Neutrophil (primary cell): ENCODE data around the gene RLBP1.

Source experiments
- H3K27ac ChIP-seq: fragments of 200-600 bp; sonication (generic); 2 replicates; pipeline ENCODE4 v1.5.1; 2016; ENCODE audit warnings: mild to moderate bottlenecking, moderate library complexity
- H3K27me3 ChIP-seq: fragments of 200-600 bp; sonication (generic); 2 replicates; pipeline ENCODE4 v1.6.0; 2016; ENCODE audit warnings: mild to moderate bottlenecking
- H3K36me3 ChIP-seq: fragments of 200-600 bp; sonication (generic); 2 replicates; pipeline ENCODE4 v1.5.1; 2017
- H3K4me1 ChIP-seq, 2 experiments: fragments of 200-600 bp in 1 of 2; sonication (generic) in 1 of 2; 1 replicate in 1 of 2; 2 replicates in 1 of 2; pipeline versions ENCODE4 v1.5.1 to v1.6.1; 2013 to 2016; ENCODE audit warnings: low read depth in 1 of 2, low read length in 1 of 2, mild to moderate bottlenecking in 1 of 2, moderate library complexity in 1 of 2; ENCODE audit not compliant: control insufficient read depth in 1 of 2, insufficient read depth in 1 of 2
- H3K4me3 ChIP-seq, 2 experiments: fragments of 200-600 bp in 1 of 2; sonication (generic) in 1 of 2; 1 replicate in 1 of 2; 2 replicates in 1 of 2; pipeline ENCODE4 v1.5.1; 2013 to 2016; ENCODE audit warnings: low read depth in 1 of 2, low read length in 1 of 2, mild to moderate bottlenecking in 1 of 2, moderate library complexity in 1 of 2
- H3K9me3 ChIP-seq: fragments of 200-600 bp; sonication (generic); 2 replicates; pipeline ENCODE4 v1.5.1; 2016
- TF ChIP-seq, protein P1 (sequence below): fragments of 200-600 bp; sonication (generic); IDR thresholded peaks from 2 replicates; pipeline ENCODE4 v1.5.1; 2016; ENCODE audit warnings: antibody characterized with exemption

Gene RLBP1

GRCh38 chr15:89215627-89216026, 5.8 kb downstream of the RLBP1 start:
- Histone ChIP-seq H3K9me3 (no peaks in the 10 kb centered on the region), H3K36me3 (no peaks in the 10 kb centered on the region), H3K27ac (no peak overlapping the region), H3K4me3 (no peak overlapping the region), H3K27me3 (no peaks in the 10 kb centered on the region), H3K4me1 (no peaks in the 10 kb centered on the region)
- TF ChIP-seq, protein P1, sequence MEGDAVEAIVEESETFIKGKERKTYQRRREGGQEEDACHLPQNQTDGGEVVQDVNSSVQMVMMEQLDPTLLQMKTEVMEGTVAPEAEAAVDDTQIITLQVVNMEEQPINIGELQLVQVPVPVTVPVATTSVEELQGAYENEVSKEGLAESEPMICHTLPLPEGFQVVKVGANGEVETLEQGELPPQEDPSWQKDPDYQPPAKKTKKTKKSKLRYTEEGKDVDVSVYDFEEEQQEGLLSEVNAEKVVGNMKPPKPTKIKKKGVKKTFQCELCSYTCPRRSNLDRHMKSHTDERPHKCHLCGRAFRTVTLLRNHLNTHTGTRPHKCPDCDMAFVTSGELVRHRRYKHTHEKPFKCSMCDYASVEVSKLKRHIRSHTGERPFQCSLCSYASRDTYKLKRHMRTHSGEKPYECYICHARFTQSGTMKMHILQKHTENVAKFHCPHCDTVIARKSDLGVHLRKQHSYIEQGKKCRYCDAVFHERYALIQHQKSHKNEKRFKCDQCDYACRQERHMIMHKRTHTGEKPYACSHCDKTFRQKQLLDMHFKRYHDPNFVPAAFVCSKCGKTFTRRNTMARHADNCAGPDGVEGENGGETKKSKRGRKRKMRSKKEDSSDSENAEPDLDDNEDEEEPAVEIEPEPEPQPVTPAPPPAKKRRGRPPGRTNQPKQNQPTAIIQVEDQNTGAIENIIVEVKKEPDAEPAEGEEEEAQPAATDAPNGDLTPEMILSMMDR = no peak

DNA sequence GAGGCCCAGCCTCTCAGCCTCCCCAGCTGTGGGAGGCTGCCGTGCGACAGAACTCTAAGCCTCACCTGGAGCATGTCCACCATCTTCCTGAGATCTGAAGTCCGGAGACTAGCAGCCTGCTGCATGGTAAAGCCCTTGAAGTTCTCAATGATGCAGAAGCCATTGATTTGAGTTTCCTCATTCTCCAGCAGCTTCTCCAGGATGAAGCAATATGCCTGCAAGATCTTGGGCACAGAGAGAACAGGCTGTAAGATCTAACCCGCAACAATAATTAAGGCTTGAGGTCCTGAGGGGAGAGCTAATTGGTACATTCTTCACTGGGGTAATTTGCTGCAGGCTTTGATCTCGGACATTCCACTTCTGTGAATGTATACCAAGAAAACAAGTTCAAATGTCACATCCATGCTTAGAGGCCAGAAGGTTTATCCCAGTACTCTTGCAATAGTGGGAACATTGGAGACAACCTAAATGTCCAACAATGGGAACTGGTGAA, 9.7 kb downstream of the RLBP1 start:
- no peaks in the 10 kb centered on the region for H3K27me3 ChIP-seq
- H3K36me3 ChIP-seq = no peaks in the 10 kb centered on the region
- H3K27ac ChIP-seq = no peak overlapping the region
- H3K9me3 ChIP-seq = no peaks in the 10 kb centered on the region
- TF ChIP-seq, protein P1 = no peak
- peaks cover 0 to 4% of the 10 kb centered on the region in 2 experiments for H3K4me1 ChIP-seq
- H3K4me3 ChIP-seq = no peak overlapping the region

- TF ChIP-seq, protein P1 = no peak
- H3K36me3 ChIP-seq = no peaks in the 10 kb centered on the region
- no peaks in the 10 kb centered on the region for H3K9me3 ChIP-seq
- H3K4me1 ChIP-seq = peaks cover 0 to 5% of the 10 kb centered on the region in 2 experiments
- no peaks in the 10 kb centered on the region for H3K27me3 ChIP-seq
- H3K27ac ChIP-seq = no peak overlapping the region
- H3K4me3 ChIP-seq = no peak overlapping the region
Observed at GRCh38 chr15:89209057-89209456, 12.3 kb downstream of the RLBP1 start.

- H3K36me3 ChIP-seq = no peaks in the 10 kb centered on the region
- H3K9me3 ChIP-seq = no peaks in the 10 kb centered on the region
- H3K4me1 ChIP-seq = peaks cover 0 to 5% of the 10 kb centered on the region in 2 experiments
- TF ChIP-seq, protein P1 = no peak
- H3K27me3 ChIP-seq = no peaks in the 10 kb centered on the region
- H3K27ac ChIP-seq = no peak overlapping the region
- H3K4me3 ChIP-seq = no peak overlapping the region
Observed at GRCh38 chr15:89208256-89208655, 13.1 kb downstream of the RLBP1 start.

GRCh38 chr15:89206908-89207331, 14.5 kb downstream of the RLBP1 start:
- TF ChIP-seq, protein P1 = peak; percentile 99
- Histone ChIP-seq H3K36me3 (peaks cover 10% of the 10 kb centered on the region), H3K9me3 (no peaks in the 10 kb centered on the region), H3K4me3 (no peak overlapping the region), H3K27ac (no peak overlapping the region), H3K4me1 (peaks cover 0 to 5% of the 10 kb centered on the region in 2 experiments), H3K27me3 (no peaks in the 10 kb centered on the region)
